Neural progenitor cell (in vitro differentiated cells): Measurements from ENCODE around the gene DNLZ. TPM values are rescaled to one million over a fixed set of nuclear protein-coding genes. Genes with fewer than 3 reads are reported as not detected.

Source experiments
- DNase-seq: peaks from one replicate; pipeline ENCODE4 v3.0.0-alpha.2; 2016; ENCODE audit warnings: low spot score
- H2AFZ ChIP-seq: fragments of 200-600 bp; sonication (generic); replicated peaks from 2 replicates; pipeline ENCODE4 v1.6.1; 2016; ENCODE audit warnings: antibody characterized with exemption
- H3F3A ChIP-seq: fragments of 200-600 bp; sonication (generic); 2 replicates; pipeline ENCODE4 v1.6.1; 2016; ENCODE audit warnings: antibody characterized with exemption, low read depth
- H3K27ac ChIP-seq: fragments of 200-600 bp; sonication (generic); 2 replicates; pipeline ENCODE4 v1.5.1; 2016; ENCODE audit warnings: mild to moderate bottlenecking
- H3K27me3 ChIP-seq: fragments of 200-600 bp; sonication (generic); 2 replicates; pipeline ENCODE4 v1.6.1; 2016; ENCODE audit warnings: mild to moderate bottlenecking, moderate library complexity
- H3K36me3 ChIP-seq: fragments of 200-600 bp; sonication (generic); 2 replicates; pipeline ENCODE4 v1.5.1; 2016
- H3K4me1 ChIP-seq: fragments of 200-600 bp; sonication (generic); 2 replicates; pipeline ENCODE4 v1.6.1; 2016; ENCODE audit warnings: mixed run types
- H3K4me2 ChIP-seq: fragments of 200-600 bp; sonication (generic); 2 replicates; pipeline ENCODE4 v1.6.1; 2016
- H3K4me3 ChIP-seq: fragments of 200-600 bp; sonication (generic); 2 replicates; pipeline ENCODE4 v1.5.1; 2016
- H3K79me2 ChIP-seq: fragments of 200-600 bp; sonication (generic); 2 replicates; pipeline ENCODE4 v1.6.1; 2016; ENCODE audit warnings: low read depth
- H3K9ac ChIP-seq: fragments of 200-600 bp; sonication (generic); 2 replicates; pipeline ENCODE4 v1.6.1; 2016
- H3K9me3 ChIP-seq: fragments of 200-600 bp; sonication (generic); 2 replicates; pipeline ENCODE4 v1.5.1; 2016; ENCODE audit warnings: low read depth
- H4K20me1 ChIP-seq: fragments of 200-600 bp; sonication (generic); 2 replicates; pipeline ENCODE4 v1.6.1; 2016; ENCODE audit warnings: low read depth
- H3K27ac Mint-ChIP-seq: 3 replicates; pipeline ENCODE4 v1.8.0; 2021; ENCODE audit warnings: mixed read lengths
- H3K27me3 Mint-ChIP-seq: 2 replicates; pipeline ENCODE4 v1.8.0; 2022; ENCODE audit warnings: low read depth, mild to moderate bottlenecking, inconsistent platforms, moderate library complexity, mixed read lengths; ENCODE audit not compliant: insufficient read depth
- H3K36me3 Mint-ChIP-seq: 3 replicates; pipeline ENCODE4 v1.8.0; 2021; ENCODE audit warnings: mixed read lengths
- H3K4me1 Mint-ChIP-seq: 3 replicates; pipeline ENCODE4 v1.8.0; 2021; ENCODE audit warnings: mixed read lengths
- H3K4me3 Mint-ChIP-seq: 3 replicates; pipeline ENCODE4 v1.8.0; 2021; ENCODE audit warnings: mild to moderate bottlenecking, moderate library complexity, mixed read lengths
- H3K9me3 Mint-ChIP-seq: 3 replicates; pipeline ENCODE4 v1.8.0; 2020; ENCODE audit warnings: mixed read lengths
- CTCF ChIP-seq: fragments of 200-600 bp; sonication (generic); IDR thresholded peaks from 2 replicates; pipeline ENCODE4 v1.5.1; 2017; ENCODE audit warnings: antibody characterized with exemption, mild to moderate bottlenecking
- EZH2 ChIP-seq: fragments of 200-600 bp; sonication (generic); IDR thresholded peaks from 2 replicates; pipeline ENCODE4 v1.6.1; 2017; ENCODE audit warnings: antibody characterized with exemption, mild to moderate bottlenecking, moderate library complexity
- EZH2phosphoT487 ChIP-seq: fragments of 200-600 bp; sonication (generic); IDR thresholded peaks from 2 replicates; pipeline ENCODE4 v1.6.1; 2017; ENCODE audit warnings: antibody characterized with exemption
- total RNA-seq: library from RNA; depleted of rRNA; stranded (reverse); fragments of >200 nt; gene quantifications from 2 replicates; pipeline ENCODE4 v1.2.3, GENCODE V29; 2015; ENCODE audit warnings: low replicate concordance

The DNLZ gene
- total RNA-seq, 1 donor from 2014 or later = 3.4 TPM

- H3K9me3 Mint-ChIP-seq = no peaks in the 10 kb centered on the region
- H3K36me3 Mint-ChIP-seq = no peaks in the 10 kb centered on the region
- peaks cover 6% of the 10 kb centered on the region for H3K4me1 Mint-ChIP-seq
- Histone ChIP-seq H3K27me3 (no peaks in the 10 kb centered on the region), H3K4me2 (no peak overlapping the region), H3F3A (no peaks in the 10 kb centered on the region), H3K4me3 (no peak overlapping the region), H4K20me1 (no peaks in the 10 kb centered on the region), H3K79me2 (no peaks in the 10 kb centered on the region), H2AFZ (no peak overlapping the region), H3K27ac (no peak overlapping the region), H3K36me3 (no peaks in the 10 kb centered on the region), H3K4me1 (no peaks in the 10 kb centered on the region), H3K9me3 (no peaks in the 10 kb centered on the region), H3K9ac (no peak overlapping the region)
- no peaks in the 10 kb centered on the region for H3K27me3 Mint-ChIP-seq
- no peak for TF ChIP-seq CTCF
- no peak for DNase-seq
- no peak overlapping the region for H3K4me3 Mint-ChIP-seq
- no peak overlapping the region for H3K27ac Mint-ChIP-seq
Measured at GRCh38 chr9:136370687-136371532, 7.4 kb upstream of the DNLZ start.

- Histone ChIP-seq H3K4me1 (no peaks in the 10 kb centered on the region), H3K27ac (no peak overlapping the region), H3K36me3 (no peaks in the 10 kb centered on the region), H3K9me3 (no peaks in the 10 kb centered on the region), H3K4me2 (no peak overlapping the region), H2AFZ (no peak overlapping the region), H3K27me3 (no peaks in the 10 kb centered on the region), H3K4me3 (no peak overlapping the region), H4K20me1 (no peaks in the 10 kb centered on the region), H3F3A (no peaks in the 10 kb centered on the region), H3K9ac (no peak overlapping the region), H3K79me2 (no peaks in the 10 kb centered on the region)
- peaks cover 6% of the 10 kb centered on the region for H3K4me1 Mint-ChIP-seq
- no peak overlapping the region for H3K27ac Mint-ChIP-seq
- no peak for TF ChIP-seq CTCF
- no peak for TF ChIP-seq EZH2phosphoT487
- TF ChIP-seq EZH2 = no peak
- no peaks in the 10 kb centered on the region for H3K9me3 Mint-ChIP-seq
- no peaks in the 10 kb centered on the region for H3K27me3 Mint-ChIP-seq
- no peak overlapping the region for H3K4me3 Mint-ChIP-seq
- DNase-seq = no peak
- H3K36me3 Mint-ChIP-seq = no peaks in the 10 kb centered on the region
Measured at GRCh38 chr9:136370037-136370436, 6.5 kb upstream of the DNLZ start.

GRCh38 chr9:136368190-136368589, 4.6 kb upstream of the DNLZ start:
- no peaks in the 10 kb centered on the region for H3K27me3 Mint-ChIP-seq
- Histone ChIP-seq H3K27ac (no peak overlapping the region), H3K79me2 (no peaks in the 10 kb centered on the region), H3K9me3 (no peaks in the 10 kb centered on the region), H3K36me3 (no peaks in the 10 kb centered on the region), H3K4me2 (no peak overlapping the region), H3K4me1 (no peaks in the 10 kb centered on the region), H4K20me1 (peaks cover 3% of the 10 kb centered on the region), H2AFZ (no peak overlapping the region), H3K27me3 (no peaks in the 10 kb centered on the region), H3K9ac (no peak overlapping the region), H3F3A (no peaks in the 10 kb centered on the region), H3K4me3 (no peak overlapping the region)
- H3K36me3 Mint-ChIP-seq = no peaks in the 10 kb centered on the region
- no peak for DNase-seq
- H3K27ac Mint-ChIP-seq = no peak overlapping the region
- no peaks in the 10 kb centered on the region for H3K9me3 Mint-ChIP-seq
- H3K4me3 Mint-ChIP-seq = no peak overlapping the region
- H3K4me1 Mint-ChIP-seq = peaks cover 5% of the 10 kb centered on the region
- TF ChIP-seq CTCF (no peak), EZH2phosphoT487 (no peak), EZH2 (no peak)
